Activated effector memory CD4-positive, alpha-beta T cell treated with anti-CD3 and anti-CD28 coated beads, Interleukin-2, amount 50 U/mL, for 16 hours (primary cell): ENCODE measurements around the gene KRTAP10-4.
"Not testable (repeated sequence)": the region's sequence is repeated elsewhere in the genome, so short reads cannot be mapped to it uniquely, and the experiment has no call there.

Experiments
- DNase-seq: peaks from one replicate; pipeline ENCODE4 v3.0.0-alpha.2; 2020

KRTAP10-4 gene

DNA sequence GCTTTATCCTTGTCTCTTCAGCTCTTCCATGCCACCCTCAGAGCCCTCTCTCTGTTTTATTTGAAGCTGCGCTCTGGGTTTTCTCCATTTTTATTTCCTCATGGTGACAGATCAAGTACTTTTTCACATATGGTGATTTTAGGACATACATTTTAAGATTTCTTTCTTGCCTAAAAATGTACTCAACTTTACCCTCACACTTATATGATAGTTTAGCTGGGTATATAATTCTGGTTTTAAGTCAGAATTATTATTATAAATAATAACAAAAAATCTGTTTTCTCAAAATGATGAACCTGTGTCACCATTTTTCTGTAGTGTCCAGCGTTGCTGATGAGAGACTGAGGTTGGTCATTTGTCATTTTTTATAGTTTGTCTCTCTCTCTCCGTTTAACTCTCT lies 7.6 kb downstream of the KRTAP10-4 start:
- DNase-seq, result no peak

DNA sequence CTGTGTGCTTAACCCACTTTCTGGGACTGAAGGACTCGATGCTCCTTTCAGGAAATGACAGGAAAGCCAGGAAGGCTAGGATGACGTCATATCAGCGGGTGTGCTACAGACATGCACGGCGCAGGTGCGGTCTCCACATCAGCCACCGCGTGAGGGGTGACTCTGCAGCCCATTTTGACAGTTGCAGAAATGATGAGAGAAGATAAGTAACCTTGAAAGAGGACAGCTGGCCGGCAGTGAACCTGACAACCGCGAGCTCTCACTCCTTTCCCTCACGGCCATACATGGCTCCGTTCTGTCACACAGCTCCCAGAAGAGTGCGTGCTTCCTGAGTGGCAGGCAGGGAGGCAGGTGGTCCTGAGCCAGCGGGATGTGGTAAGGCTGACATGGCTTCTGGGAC lies 8.5 kb downstream of the KRTAP10-4 start:
- peak; percentile 47 for DNase-seq

- DNase-seq, result no peak
These were observed 9.7 kb downstream of the KRTAP10-4 start for GRCh38 chr21:44583089-44583799.

DNA sequence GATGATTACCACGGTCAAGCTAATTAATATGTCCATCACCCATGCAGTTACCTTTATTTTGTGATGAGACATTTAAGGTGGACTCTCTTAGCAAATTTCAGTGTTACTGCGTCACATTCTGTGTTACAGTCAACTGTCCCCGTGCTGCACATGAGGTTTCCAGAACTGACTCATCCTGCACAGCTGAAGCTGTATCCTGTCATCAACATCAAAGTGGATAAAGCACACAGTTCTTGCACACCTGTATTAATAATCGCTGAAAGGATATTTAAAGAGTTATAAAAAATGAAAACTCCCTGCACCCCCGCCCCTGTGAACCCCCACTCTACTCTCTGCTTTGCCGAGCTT lies 10.2 kb downstream of the KRTAP10-4 start:
- DNase-seq, result no peak

DNA sequence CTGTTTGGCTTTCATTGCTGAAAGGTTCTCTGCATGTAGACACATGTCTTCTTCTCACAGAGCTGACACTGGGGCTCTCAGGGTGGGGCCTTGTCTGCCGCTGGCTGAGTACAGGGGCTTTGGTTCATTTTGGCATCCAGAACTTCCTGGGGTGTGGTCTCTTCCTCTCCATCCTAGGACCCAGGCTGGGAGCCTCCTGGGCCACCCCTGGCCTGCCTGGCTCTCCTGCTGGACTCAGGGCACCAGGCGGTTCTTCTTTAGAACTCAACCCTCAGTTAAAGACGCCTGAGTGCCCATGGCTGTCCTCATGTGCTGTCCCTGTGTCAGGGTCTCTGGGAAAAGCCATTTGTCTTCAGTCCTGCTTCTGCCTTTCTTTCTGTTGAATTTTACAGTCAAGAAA lies 12.4 kb downstream of the KRTAP10-4 start:
- no peak for DNase-seq

DNA sequence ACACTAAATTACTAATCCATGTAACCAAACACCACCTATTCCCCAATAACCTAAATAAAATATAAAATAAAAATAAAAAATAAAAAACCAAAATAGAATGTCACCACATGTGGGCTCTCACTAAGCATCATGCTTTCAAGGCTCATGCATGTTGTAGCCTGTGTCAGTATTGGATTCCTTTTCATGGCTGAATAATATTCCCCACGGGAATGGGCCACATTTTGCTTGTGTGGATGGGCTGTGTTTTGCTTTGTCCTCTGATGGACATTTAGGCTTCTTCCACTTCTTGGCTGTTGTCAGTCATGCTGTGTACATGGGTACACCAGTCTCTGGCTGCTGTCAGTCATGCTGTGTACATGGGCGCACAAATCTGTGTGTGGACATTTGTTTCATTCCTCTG lies 15.6 kb downstream of the KRTAP10-4 start:
- no peak for DNase-seq

DNA sequence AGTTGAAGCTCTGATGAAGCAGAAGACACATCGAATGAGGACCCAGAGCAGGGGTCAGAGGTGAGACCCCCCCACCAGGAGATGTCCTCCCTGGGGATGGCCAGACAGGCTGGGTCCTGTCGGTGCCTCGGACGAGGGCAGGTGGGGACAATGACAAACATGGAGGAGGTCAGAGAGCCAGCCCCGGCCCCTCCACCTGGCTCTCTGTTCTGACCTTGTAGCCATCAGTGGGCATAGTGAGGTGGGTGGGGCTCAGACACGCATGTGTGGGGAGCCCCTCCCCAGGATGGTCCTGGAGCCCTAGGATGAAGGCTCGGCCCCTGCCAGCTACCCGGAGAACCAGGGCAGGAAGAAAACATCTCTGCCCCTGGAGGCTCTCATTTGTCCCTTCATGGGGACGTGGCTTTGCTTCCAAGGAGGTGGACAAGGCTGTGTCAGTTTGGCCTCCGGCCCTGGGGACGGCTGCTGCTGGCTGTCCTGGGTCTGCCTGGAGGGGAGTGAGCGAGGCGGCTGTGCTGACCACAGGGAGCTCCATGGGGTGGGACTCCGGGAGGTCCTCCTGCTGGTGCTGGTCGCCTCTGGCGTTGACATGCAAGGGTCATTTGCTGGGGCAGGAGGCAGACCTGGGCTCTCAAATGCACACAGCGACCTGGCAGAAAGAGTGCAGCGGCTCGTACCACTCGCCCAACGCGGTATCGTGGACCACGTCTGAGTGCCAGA lies 16.2 kb downstream of the KRTAP10-4 start:
- DNase-seq, result peak; percentile 58

DNA sequence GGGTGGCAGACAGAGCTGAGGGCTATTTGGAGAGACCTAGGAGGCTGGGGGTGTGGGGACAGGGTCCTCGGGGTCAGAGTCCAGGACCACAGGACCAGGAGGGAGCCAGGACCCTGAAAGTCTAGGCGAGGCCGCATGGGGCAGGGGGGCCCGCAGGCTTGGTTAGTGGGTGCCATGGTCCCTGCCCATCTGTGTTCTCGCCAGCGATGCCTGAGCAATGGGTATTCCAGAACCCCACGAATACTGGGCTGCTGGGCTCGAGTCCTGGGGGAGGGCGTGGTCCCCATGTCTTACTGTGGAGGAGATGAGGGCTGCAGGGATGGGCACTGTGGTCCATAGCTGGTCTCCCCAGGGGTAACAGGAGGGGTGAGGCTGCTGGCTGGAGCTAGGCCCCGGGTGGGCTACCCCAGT lies 16.8 kb downstream of the KRTAP10-4 start:
- DNase-seq, result peak; percentile 55

DNA sequence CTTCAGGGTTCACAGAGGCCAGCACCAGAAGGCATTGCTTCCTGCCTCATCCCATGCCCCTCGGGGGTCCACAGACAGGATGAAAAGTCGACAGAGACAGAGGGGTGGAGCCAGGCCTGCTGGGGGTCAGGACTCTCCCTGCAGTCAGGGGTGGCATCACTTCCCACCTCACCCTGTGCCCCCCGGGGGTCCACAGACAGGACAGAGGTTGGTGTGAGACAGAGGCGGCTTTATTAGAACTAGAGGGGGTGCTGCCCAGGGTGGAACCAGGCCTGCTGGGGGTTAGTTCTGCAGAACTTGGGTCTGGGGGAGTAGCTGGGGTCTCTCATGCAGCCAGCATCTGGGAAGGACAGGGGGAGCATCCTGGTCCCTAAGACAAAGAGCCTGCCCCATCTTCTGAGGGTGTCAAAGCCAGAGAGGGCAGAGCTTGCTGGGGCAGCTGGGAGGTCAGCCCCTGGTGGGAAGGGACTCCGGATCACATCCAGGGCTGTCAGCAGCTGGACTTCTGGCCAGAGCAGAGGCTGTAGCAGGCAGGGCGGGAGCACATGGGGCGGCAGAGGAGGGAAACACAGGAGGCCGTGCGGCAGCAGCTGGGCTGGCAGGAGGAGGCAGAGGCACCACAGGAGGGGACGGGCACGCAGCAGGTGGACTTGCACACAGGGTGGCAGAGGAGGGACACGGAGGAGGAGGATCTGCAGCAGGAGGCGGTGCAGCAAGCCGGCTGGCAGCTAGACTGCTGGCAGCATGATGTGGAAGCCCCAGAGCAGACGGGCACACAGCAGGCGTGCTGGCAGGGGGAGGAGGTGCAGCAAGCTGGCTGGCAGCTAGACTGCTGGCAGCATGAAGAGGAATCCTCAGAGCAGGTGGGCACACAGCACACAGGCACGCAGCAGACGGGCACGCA lies 17.6 kb downstream of the KRTAP10-4 start:
- DNase-seq, result not testable (repeated sequence)

DNA sequence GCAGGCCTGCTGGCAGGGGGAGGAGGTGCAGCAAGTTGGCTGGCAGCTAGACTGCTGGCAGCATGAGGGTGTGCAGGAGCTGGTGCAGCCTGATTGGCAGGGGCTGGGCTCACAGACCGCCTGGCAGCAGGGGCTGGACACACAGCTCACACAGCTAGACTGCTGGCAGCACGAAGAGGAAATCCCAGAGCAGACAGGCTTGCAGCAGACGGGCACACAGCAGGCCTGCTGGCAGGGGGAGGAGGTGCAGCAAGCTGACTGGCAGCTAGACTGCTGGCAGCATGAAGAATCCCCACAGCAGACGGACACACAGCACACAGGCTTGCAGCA lies 18.2 kb downstream of the KRTAP10-4 start:
- DNase-seq, result not testable (repeated sequence)

GRCh38 chr21:44592446-44593311 lies 19.1 kb downstream of the KRTAP10-4 start, which contains the start of gene KRTAP10-6:
Gene KRTAP10-6, minus strand, starts transcription at chr21:44592505. Its CDS starts 21 bp downstream, at chr21:44592484.
- DNase-seq, result no peak

DNA sequence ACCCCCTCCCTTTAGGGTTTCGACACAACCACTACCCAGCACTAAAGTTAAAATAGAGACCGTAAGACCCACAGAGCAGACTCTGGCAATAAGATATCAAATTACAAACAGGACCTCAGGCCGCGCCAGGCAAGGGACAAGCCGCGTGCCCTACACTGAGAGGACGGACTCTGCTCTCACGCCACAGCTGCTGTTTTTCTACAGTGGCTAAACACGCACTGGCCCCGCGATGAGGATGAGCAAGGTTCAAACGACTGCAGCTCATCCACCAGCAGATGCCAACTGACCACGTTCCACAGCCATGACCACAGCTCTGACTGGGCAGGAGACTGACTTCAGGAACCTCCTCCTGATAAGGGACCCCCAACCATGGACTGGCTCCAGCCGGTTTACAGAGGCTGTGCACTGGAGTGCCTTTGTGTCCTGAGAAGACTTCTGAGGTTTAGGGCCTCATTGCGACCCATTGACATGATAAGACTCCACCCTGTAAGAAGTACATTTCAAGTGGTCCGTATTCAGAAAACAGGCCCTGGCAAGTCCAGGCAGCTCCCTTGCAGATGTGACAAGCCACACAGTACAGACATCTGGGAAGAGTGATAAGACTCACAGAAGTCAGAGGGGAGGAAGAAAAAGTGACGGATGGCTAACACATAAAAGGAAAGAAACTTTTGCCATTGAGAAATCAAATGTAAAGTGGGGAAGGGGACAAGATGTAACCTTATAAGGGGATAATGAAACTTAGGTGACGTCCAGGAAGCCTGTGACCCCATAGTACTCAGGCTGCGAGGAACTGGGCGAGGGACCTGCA lies 20.3 kb downstream of the KRTAP10-4 start:
- peak; percentile 56 for DNase-seq

DNA sequence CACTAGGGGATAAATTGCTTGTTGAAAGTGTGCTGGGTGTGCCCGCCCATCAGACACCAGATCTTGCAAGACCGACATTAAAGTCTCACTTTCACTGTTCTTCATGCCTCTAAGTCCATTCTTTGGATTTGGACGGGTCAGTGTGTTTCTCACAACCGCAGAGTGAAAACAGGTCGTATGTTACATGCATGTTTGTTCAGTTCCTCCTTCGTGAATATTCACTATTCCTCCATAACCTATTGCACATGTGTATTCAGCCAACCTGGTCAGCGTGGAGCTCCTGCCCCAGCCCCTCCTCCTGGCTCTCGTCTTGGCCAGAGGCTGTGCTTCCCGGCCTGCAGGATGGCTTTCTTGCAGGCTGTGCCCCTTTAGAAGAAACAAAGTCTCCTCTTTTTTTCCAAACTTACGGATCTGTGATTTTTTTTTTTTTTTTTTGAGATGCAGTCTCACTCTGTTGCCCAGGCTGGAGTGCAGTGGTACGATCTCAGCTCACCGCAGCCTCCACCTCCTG lies 20.9 kb downstream of the KRTAP10-4 start:
- no peak for DNase-seq

DNA sequence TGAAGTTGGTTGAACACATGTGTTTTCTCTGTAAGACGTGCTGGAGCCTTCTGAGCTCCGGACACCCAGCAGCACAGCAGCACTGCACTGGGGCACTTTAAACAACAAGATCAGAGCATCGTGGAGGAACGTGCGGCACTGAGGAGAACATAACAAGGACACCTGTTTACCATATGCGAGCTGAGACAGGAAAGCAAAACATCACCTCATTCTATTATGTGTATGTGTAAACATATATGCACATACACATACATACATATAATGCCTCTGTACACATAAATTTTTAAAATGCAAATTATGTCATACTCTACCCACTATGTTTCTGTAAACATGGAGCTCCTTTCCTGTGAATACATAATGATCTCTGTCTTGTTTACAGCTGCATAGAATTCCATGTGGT lies 22.0 kb downstream of the KRTAP10-4 start:
- DNase-seq, result no peak

DNA sequence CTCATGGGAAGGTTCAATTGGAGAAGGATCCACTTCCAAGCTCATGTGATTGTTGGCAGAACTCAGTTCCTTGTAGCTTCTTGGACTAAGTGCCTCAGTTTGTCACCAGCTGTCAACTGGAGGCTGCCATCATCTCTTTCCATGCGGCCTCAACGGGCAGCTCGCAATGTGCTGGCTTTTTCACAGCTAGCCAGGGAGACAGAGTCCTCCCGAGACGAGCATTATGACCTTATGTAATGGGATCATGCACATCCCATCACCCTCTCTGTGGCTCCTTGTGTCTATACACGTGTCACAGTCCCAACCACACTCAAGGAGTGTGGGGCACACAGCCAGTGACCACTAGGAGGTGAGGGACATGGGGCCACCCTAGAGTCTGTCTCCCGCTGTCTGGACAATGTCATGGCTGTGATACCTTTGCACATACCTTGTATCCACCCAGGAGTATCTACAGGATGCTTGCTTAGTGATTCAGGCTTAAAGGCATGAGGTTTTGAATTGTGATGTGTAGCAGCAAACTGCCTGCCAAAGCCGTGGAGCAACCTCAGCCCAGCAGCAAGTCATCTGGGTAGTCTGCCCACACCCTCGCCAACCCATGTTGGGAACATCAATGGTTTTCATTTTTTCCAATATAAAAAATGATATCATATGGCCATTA lies 22.7 kb downstream of the KRTAP10-4 start:
- DNase-seq, result no peak

GRCh38 chr21:44598061-44598460 lies 24.5 kb downstream of the KRTAP10-4 start:
- no peak for DNase-seq

GRCh38 chr21:44599264-44600029 lies 25.9 kb downstream of the KRTAP10-4 start:
- no peak for DNase-seq

GRCh38 chr21:44600118-44600978 lies 26.8 kb downstream of the KRTAP10-4 start, which contains the start of gene KRTAP10-7:
Gene KRTAP10-7, plus strand, starts transcription at chr21:44600597. Its CDS starts 25 bp downstream, at chr21:44600622.
- DNase-seq, result not testable (repeated sequence)

DNA sequence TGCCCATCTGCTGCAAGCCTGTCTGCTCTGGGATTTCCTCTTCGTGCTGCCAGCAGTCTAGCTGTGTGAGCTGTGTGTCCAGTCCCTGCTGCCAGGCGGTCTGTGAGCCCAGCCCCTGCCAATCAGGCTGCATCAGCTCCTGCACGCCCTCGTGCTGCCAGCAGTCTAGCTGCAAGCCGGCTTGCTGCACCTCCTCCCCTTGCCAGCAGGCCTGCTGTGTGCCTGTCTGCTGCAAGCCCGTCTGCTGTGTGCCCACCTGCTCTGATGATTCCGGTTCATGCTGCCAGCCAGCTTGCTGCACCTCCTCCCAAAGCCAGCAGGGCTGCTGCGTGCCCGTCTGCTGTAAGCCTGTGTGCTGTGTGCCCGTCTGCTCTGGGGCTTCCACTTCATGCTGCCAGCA lies 27.6 kb downstream of the KRTAP10-4 start:
- DNase-seq, result not testable (repeated sequence)
